Tracheal epithelial cell (primary cell): ENCODE results near the gene RPL13. TPM values are rescaled to one million over a fixed set of nuclear protein-coding genes. Genes with fewer than 3 reads are reported as not detected.

Experiments
- total RNA-seq: library from RNA; depleted of rRNA; stranded (reverse); fragments of >200 nt; gene quantifications from 2 replicates; pipeline ENCODE4 v1.2.1, GENCODE V29; 2014

The RPL13 gene
- total RNA-seq: 5,597 and 6,631 TPM in 2 replicates

GRCh38 chr16:89560378-89561141, at the start of gene RPL13:
Gene RPL13 (plus strand): TSS chr16:89560682. CDS start chr16:89560960, 278 bp downstream.

GRCh38 chr16:89575247-89576152, 15.0 kb downstream of the RPL13 start, which contains the start of gene CPNE7:
Gene CPNE7 (plus strand): TSS chr16:89575758. CDS start chr16:89575898, 140 bp downstream.

GRCh38 chr16:89613231-89613953, 52.9 kb downstream of the RPL13 start, which contains the start of gene DPEP1:
Gene DPEP1 (plus strand): TSS chr16:89613642. CDS start chr16:89630411, 16,769 bp downstream.

Other genes with a start within 250 kb of the RPL13 start
- 38.8 and 46.3 TPM in 2 replicates for gene ANKRD11, start 70.1 kb upstream of the RPL13 start, total RNA-seq
- gene SPG7, start 52.3 kb upstream of the RPL13 start, total RNA-seq: 78.1 and 87.0 TPM in 2 replicates
- 1.7 and 16.9 TPM in 2 replicates for gene CPNE7, start 15.1 kb downstream of the RPL13 start, total RNA-seq
- gene DPEP1, start 53.0 kb downstream of the RPL13 start, total RNA-seq: 0.24 TPM in 1 of 2 replicates, not detected in the other
- gene CHMP1A, start 97.0 kb downstream of the RPL13 start, total RNA-seq: 73.1 and 148 TPM in 2 replicates
- gene SPATA33, start 97.2 kb downstream of the RPL13 start, total RNA-seq: 0.43 and 1.7 TPM in 2 replicates
- gene CDK10, start 126.0 kb downstream of the RPL13 start, total RNA-seq: 31.1 and 51.3 TPM in 2 replicates
- 9.4 and 22.4 TPM in 2 replicates for gene SPATA2L, start 141.0 kb downstream of the RPL13 start, total RNA-seq
- 3.2 and 3.6 TPM in 2 replicates for gene VPS9D1, start 160.2 kb downstream of the RPL13 start, total RNA-seq
- gene ZNF276, start 160.9 kb downstream of the RPL13 start, total RNA-seq: 19.0 and 21.2 TPM in 2 replicates